Fibroblast of the aortic adventitia (primary cell): ENCODE data around the gene SLC29A3. TPM values are rescaled to one million over a fixed set of nuclear protein-coding genes. Genes with fewer than 3 reads are reported as not detected.
"Not testable (repeated sequence)": the region's sequence is repeated elsewhere in the genome, so short reads cannot be mapped to it uniquely, and the experiment has no call there.

Source experiments
- DNase-seq: peaks from one replicate; pipeline ENCODE4 v3.0.0-alpha.2; 2010; ENCODE audit warnings: low read depth
- H3K4me3 ChIP-seq: 2 replicates; pipeline ENCODE4 v1.5.1; 2011; ENCODE audit warnings: low read depth, mild to moderate bottlenecking, control low read depth, low read length, moderate library complexity
- CTCF ChIP-seq: IDR thresholded peaks from 2 replicates; pipeline ENCODE4 v1.5.1; 2011; ENCODE audit warnings: mild to moderate bottlenecking, low read length, control low read depth, inconsistent platforms; ENCODE audit not compliant: insufficient read depth
- total RNA-seq: library from RNA; depleted of rRNA; stranded (reverse); fragments of >200 nt; gene quantifications from 2 replicates; pipeline ENCODE4 v1.2.3, GENCODE V29; 2012; ENCODE audit warnings: low replicate concordance

The SLC29A3 gene
- total RNA-seq, 1 donor, result 1.2 TPM

GRCh38 chr10:71358277-71358676, 39.2 kb downstream of the SLC29A3 start:
- H3K4me3 ChIP-seq, result no peak overlapping the region
- DNase-seq, result no peak
- no peak for TF ChIP-seq CTCF

DNA sequence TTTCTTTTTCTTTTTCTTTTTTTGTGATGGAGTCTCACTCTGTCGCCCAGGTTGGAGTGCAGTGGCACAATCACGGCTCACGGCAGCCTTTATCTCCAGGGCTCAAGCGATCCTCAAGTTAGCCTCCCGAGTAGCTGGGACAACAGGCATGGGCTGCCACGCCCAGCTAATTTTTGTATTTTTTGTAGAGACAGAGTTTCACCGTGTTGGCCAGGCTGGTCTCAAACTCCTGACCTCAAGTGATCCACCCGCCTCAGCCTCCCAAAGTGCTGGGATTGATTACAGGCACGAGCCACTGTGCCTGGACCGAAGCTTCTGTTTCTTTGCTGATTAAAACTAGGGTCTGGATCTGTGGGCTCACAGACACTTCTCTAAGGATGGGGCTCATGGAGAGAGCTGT, 39.8 kb downstream of the SLC29A3 start:
- not testable (repeated sequence) for DNase-seq, H3K4me3 ChIP-seq

DNA sequence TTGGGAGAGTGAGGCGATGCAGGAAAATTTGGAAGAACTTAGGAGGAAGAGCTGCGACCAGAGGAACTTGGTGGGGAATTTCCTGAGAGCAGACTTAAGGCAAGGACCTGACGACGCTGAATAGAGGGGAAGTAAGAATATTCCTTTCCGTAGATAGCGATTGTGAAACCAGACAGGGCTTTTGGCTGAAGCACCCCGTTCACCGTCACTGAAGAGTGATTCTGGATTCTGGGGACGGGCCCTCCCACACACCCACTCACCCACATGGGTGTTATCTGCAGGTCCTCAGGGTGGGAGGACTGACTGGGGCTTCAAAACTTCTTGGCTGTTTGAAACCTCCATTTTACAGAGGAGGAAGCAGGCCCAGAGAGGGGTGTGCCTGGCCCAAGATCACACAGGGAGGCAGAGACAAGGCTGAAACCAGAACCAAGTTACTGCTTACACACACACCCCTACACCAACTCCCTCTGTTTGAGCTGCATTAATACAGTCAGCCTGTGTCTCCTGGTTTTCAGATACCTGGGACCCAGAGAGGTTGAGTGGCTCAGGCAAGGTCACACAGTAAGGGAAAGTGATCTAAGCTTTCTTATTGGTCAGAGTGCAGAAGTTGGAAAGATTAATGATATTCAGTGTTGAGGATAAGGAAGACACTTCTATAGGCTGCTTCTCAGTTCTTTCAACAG, 40.4 kb downstream of the SLC29A3 start:
- peak; percentile 45 for DNase-seq
- H3K4me3 ChIP-seq, result no peak overlapping the region
- no peak for TF ChIP-seq CTCF

DNA sequence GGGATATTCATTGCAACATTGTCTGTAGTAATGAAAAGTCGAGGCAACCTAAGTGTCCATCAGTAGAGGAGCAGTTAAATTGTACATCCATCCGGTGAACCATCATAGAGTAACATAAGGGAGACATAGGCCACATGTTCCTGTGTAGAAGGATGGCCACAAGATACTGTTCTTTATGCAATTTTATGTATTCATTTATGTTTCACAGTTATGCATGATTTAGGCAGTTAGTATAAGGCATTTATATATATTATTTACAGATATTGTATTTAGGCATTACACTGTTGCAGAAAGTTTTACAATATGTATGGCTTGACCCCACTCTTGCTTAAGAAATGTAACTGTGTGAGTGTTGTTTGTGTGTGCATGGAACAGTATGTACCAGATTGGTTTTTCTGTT, 41.7 kb downstream of the SLC29A3 start:
- no peak overlapping the region for H3K4me3 ChIP-seq
- no peak for TF ChIP-seq CTCF
- DNase-seq, result no peak

DNA sequence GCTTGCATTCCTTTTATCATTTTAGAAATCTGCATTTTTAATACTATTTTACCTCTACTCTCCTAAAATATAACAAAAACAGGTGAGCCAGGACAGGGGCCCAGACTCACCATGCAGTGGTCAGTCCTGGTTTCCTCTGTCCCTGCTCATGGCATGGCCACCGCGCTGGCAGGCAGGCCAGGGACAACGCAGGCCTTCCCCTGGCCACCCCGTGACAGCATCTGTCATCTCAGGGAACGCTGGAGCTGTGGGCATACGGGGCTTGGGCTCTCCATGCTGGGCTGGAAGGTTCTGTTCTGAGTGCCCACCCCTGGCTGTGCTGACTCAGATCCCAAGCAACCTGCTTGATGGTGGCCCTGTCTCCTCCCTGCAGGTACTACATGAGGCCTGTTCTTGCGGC, 42.5 kb downstream of the SLC29A3 start:
- no peak overlapping the region for H3K4me3 ChIP-seq
- TF ChIP-seq CTCF, result no peak
- no peak for DNase-seq

GRCh38 chr10:71362141-71362540, 43.1 kb downstream of the SLC29A3 start:
- no peak for TF ChIP-seq CTCF
- no peak for DNase-seq
- H3K4me3 ChIP-seq, result no peak overlapping the region

DNA sequence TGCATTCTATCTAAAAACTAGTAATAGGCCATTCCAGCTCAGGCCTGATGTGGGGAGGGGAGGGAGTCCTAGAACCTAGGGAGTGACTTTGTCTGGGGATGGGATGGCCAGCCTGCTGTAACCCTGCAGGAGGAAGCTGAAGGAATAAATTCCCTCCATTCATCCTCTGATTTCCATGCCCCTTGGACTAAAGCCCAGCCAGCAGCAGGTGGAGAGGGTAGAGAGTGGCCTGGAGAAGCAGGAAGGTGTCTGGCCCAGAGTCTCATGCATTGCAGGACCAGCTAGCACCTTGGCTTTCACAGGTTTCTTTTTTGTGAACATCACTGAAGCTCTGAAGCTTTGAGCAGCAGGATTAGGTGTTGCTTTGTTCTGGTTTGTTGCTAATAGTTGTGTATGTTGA, 44.9 kb downstream of the SLC29A3 start:
- DNase-seq, result no peak
- TF ChIP-seq CTCF, result no peak
- no peak overlapping the region for H3K4me3 ChIP-seq
